HG03064 (cell line): ENCODE measurements around the gene HTR7.
"Not testable (repeated sequence)": the region's sequence is repeated elsewhere in the genome, so short reads cannot be mapped to it uniquely, and the experiment has no call there.

Source experiments
- ATAC-seq: cut with Tn5 transposase; IDR thresholded peaks from one replicate; pipeline ENCODE4 v1.9.1; 2021; ENCODE audit warnings: low read depth; ENCODE audit not compliant: unreplicated experiment

Gene HTR7

DNA sequence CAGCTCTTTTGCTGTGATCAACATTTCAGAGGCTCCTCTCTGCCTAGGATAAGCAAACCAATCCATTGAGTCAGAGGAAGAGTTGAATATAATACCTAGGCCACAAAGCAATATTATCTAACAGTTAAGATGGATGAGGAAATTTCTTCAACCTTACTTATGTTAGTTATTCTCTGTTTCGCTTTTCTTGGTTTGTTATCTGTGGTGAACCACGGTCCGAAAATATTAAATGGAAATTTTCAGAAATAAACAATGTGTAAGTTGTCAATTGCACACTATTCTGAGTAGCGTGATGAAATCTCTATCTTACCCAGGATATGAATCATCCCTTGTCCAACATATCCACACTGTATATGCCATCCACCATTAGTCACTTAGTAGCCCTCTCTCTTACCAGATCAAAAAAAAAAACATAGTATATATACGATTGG is 1.5 kb upstream of the HTR7 start:
- no peak for ATAC-seq

DNA sequence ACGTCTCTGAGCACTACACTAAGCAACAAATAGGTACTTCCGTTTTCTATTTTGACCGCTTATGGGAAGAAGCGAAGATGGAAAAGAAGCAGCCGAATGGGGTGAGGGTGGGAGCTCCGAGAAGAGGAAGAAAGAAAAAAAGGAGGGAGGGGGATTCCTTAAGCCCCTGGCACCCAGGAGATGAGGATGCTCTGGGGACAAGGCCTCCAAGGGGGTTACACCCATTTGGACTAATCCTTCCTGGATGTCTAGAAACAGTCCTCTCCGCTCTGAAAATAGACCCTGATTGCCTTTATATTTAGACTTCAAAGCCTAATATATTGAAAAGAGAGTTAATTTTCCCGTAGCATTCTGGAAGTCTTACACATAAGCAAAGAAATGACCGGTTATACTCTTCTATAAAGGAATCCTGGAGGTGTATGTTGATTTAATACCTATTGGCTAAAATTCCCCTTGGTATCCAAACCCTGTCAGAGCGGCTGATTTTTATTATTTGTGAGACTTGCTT is 676 bp upstream of the HTR7 start:
- no peak for ATAC-seq

- no peak for ATAC-seq
These were observed 740 bp downstream of the HTR7 start for GRCh38 chr10:90856964-90857634.

DNA sequence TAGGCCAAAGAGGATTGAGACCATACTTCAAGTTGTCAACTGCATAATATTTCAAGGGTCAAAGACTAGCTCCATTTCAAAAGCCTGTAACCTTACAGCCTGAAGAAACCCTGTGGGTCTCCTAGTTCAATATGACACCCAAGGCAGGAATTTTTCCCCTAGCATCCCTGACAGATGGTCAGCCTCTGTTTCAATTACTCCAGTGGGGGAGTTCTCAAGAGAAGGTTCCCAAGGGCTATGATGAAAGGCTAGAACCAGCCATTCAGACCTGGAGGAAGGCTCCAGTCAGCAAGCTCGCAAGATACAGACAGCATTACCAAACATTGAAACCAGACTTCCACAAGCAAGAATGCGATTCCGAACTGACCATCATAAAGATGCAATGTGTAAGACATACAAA is 1.6 kb downstream of the HTR7 start:
- ATAC-seq, result no peak

GRCh38 chr10:90855126-90855525 is 2.7 kb downstream of the HTR7 start:
- no peak for ATAC-seq

DNA sequence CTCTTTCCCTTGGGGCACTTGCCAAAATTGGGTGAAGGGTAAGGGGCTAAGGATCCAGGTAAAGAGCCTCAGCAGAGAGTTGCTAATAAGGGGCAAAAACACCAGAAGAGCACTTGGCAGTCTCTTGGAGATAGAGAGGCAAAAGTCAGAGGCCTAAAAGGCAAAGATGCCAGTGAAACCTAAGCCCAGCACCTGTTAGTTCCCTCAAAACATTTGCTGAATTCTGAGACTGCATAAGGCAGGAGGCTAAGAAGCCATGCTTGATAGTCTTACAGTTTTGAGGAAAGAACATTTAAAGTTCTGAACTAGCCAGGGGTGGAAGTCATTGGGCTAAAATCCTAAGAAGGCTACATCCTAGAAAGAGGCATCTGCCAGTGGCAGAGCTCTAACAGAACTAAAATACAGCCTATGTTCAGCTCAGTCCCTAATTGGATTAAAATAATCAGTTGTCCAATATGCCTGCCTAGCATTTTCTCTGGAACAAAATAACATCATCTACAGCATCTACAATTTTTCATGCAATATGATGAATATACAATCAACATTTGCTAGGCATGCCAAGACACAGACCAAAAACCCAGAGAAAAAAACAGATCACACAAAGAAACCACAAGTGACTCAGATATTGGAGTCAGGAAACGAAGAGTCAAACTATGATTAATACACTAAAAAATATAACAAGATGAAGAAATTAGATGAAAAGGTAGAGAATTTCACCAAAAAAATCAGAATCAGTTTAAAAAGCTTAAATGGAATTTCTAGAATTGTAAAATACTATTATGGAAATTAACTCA is 7.7 kb downstream of the HTR7 start:
- ATAC-seq, result no peak

- no peak for ATAC-seq
These were observed 10.4 kb downstream of the HTR7 start for GRCh38 chr10:90847436-90847835.

- no peak for ATAC-seq
These were observed 11.1 kb downstream of the HTR7 start for GRCh38 chr10:90846746-90847145.

GRCh38 chr10:90845726-90846125 is 12.1 kb downstream of the HTR7 start:
- no peak for ATAC-seq

DNA sequence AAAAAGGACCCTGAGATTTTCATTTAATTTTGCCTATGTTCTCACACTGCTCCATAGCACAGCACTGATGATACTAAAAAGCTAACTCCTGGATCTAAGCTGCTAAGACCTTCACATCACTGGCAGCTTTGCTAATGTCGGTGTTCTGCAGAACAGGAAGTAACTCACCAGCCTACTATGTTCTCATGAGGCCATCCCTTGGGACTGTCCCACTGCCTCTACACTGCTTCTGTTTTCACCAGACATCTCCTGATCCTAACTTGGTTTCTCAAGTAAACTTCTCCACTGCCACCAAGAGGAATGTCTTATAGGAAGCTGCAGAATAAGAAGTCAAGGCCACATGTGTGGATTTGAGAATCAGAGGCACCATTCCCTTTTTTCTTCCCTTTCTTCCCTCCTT is 15.1 kb downstream of the HTR7 start:
- ATAC-seq, result no peak

GRCh38 chr10:90837486-90837885 is 20.4 kb downstream of the HTR7 start:
- no peak for ATAC-seq

DNA sequence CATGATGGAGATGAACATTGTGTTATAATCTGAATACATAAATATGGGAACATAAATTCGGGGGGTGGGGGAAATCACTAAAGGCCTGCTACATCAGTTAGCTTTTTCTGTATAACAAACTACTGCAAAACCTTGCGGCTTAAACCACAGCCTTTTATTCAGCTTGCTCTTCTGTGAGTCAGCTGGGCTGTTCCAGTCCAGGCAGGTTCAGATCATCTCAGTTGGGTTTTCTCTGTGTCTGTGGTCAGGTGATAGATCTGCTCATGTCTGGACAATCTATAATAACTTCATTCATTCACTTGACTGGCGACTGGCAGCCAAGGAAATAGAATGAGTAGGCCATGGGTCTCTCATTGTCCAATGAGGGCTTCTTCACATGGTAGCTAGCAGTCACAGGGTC is 23.5 kb downstream of the HTR7 start:
- no peak for ATAC-seq

DNA sequence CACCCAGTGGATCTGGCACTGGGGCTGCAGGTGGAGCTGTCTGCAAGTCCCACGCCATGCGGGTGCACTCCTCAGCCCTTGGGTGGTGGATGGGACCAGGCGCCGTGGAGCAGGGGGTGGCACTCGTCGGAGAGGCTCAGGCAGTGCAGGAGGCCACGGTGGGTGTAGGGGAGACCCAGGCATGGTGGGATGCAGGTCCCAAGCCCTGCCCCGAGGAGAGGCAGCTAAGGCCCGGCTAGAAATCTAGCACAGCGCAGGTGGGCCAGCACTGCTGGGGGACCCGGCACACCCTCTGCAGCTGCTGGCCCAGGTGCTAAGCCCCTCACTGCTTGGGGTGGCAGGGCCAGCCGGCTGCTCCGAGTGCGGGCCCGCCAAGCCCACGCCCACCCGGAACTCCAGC is 25.7 kb downstream of the HTR7 start:
- no peak for ATAC-seq

DNA sequence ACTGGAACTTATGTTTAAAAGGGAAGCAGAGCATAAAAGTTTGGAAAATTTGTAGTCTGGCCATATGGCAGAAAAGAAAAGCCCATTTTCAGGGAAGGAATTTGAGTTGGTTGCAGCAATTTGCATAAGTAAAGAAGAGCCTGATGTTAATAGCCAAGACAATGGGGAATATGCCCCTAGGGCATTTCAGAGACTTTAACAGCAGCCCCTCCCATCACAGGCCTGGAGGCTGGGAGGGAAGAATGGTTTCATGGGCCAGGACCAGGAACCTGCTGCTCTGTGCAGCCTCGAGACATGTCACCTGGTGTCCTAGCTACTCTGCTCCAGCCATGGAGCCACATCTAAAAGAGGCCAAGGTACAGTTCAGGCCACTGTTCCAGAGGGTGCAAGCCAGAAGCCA is 35.3 kb downstream of the HTR7 start:
- no peak for ATAC-seq

- not testable (repeated sequence) for ATAC-seq
These were observed 36.0 kb downstream of the HTR7 start for GRCh38 chr10:90821864-90822263.

DNA sequence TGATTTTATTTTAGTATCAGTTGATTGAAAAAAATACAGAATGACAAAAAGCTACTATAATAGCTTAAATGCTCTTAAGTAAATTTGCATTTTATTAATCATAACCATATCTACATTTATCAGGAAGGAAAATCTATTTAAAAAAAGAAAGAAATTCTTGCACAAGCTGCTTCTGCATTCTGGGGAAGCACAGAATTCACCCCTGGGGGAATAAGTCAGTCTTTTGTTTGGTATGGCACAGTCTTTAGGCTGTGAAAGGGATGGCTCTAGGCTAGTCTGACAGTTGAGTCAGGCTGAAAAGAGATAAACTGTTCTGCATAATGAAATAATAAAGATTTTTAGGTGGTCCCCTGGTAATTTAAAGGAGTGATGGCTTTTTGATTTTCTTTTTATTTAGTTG is 37.9 kb downstream of the HTR7 start:
- ATAC-seq, result no peak

DNA sequence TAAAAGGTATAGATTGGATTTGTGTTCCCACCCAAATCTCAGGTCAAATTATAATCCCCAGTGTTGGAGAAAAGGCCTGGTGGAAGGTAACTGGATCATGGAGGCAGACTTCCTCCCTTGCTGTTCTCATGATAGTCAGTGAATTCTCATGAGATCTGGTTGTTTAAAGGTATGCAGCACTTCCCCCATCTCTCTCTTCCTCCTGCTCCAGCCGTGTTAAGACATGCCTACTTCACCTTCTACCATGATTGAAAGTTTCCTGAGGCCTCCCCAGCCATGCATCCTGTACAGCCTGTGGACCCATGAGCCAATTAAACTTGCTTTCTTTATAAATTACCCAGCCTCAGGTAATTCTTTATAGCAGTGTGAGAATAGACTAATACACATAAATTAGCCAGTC is 39.1 kb downstream of the HTR7 start:
- no peak for ATAC-seq

DNA sequence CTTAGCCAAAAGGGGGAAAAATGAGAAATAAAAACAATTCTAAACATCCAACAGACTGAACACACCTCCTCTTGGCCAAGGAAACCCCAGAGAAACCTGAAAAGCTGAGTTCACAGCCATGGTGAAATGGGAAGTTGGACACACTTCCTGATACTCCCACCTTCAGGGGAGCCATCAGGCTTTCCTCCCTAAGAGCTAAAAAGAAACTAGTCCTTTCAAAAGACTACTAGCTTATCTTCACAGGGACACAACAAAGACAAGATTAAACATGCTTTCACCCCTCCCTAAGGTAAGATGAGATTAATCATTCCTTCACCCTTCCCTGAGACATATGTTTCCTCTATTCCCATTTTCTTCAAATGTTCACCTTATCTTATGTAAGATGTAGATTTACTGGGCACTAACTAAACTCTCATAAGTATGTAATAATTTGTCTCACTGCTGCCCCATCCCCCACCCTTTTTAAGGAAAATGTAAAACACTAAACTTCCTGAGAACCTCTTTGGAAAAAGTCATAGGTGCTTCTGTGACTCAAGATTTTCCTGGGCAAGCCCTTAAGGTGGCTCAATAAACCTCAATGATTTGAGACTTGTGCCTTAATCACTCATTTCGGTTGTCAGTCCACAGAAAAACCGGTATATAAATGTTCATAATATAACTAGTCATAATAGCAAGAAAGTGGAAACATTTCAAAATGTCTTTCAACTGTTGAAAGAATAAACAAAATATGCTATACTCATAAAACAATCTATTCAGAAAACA is 40.5 kb downstream of the HTR7 start:
- no peak for ATAC-seq

- ATAC-seq, result no peak
These were observed 41.4 kb downstream of the HTR7 start for GRCh38 chr10:90816466-90816865.

DNA sequence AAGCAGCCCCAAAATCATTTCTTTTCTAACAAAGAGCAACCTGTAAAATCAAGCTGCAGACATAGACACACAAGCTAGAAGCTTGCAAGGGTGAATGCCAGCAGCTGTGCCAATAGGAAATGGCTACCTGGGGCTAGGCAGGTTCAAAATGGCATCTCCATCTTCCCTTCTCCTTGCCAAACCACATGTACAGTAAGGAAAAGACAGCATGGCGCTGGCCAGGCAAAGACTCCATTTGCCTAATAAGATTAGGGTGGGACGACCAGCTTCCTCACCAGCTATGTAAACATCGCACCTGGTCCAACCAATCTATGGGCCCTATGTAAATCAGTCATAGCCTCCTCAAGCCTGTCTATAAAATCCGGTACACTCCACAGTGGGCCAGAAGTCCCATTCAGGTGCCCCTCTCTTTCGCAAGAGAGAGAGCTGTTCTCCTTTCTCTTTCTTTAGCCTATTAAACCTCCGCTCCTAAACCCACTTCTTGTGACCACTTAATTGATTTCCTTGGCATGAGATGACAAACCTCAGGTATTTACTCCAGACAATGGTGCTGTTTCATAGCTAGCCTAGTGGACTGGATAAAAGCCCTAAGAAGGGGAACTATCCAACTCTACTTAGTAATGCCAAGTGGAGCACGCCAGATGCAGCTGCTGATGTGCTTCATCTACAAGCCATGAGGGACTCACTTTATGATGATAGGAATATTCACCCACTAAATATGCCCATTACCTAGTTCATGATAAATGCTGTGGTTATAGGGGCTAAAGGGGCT is 44.1 kb downstream of the HTR7 start:
- no peak for ATAC-seq

- ATAC-seq, result not testable (repeated sequence)
These were observed 50.7 kb downstream of the HTR7 start for GRCh38 chr10:90807106-90807505.
